ENCODE measurements around the gene POLR3H.

The POLR3H gene

DNA sequence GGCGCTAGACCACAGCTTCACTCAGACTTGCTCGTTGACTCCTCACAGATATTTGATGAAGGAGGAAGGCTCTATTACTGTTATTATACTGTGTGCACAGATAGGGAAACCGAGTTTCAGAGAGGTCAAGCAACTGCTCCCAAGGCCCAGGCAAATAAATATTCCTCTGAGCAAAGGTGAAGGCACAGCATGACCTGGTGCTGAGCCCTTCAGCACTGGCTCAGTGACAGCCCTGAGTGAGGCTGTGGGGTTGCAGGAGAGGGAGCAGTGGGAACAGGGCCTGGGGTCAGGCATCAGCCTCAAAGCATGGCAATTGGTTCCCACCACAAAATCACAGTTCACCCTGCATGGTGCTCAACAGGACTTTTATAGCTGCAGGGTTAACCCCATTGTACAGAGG is 7.1 kb downstream of the POLR3H start:
- no peaks in the 10 kb centered on the region for H3K36me3 ChIP-seq (ENCODE audit: insufficient read depth, low read length)
- no peaks in the 10 kb centered on the region for H3K9me3 ChIP-seq (ENCODE audit: control insufficient read depth, insufficient read depth, low read length)
- H3K9ac ChIP-seq (ENCODE audit: low read depth, low read length): no peak overlapping the region
- H3K4me1 ChIP-seq (ENCODE audit: insufficient read depth, low read length): peaks cover 4% of the 10 kb centered on the region; the same call in 1 of the 2 replicates

DNA sequence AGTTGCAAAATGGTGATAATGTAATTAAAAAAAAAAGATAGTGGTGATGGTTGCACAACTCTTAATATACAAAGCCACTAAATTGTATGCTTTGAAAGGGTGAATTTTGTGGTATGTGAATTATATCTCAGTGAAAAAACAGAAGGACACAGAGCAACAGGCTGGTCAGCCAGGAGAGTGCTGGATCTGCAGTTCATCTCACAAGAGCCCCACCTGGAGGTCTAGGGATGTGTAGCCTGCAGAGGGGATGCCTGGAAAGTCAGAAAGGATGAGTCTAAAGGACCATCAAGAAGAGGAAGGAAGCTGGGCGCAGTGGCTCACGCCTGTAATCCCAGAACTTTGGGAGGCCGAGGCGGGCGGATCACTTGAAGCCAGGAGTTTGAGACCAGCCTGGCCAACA is 9.0 kb downstream of the POLR3H start:
- no peaks in the 10 kb centered on the region for H3K9me3 ChIP-seq (ENCODE audit: control insufficient read depth, insufficient read depth, low read length)
- no peak overlapping the region for H3K9ac ChIP-seq (ENCODE audit: low read depth, low read length)
- peaks cover 3% of the 10 kb centered on the region; the same call in 1 of the 2 replicates for H3K36me3 ChIP-seq (ENCODE audit: insufficient read depth, low read length)
- H3K4me1 ChIP-seq (ENCODE audit: insufficient read depth, low read length): peaks cover 4% of the 10 kb centered on the region; the same call in 1 of the 2 replicates

DNA sequence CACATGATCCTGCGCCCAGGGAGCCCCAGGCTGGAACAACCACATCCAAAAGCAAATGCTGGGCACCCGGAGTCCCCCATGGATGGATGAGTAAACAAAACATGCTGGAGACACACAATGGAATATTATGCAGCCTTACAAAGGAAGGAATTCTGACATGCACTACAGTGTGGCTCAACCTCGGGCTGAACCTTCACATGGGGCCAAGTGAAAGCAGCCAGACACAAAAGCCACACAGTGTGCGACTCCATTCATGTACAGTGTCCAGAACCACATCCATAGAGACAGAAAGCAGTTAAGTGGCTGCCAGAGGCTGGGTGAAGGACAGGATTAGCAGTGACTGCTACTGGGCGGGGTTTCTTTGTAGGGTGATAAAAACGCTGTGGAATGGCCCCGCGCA is 10.1 kb downstream of the POLR3H start:
- Histone ChIP-seq H3K9me3 (ENCODE audit: control insufficient read depth, insufficient read depth, low read length) (no peaks in the 10 kb centered on the region), H3K36me3 (ENCODE audit: insufficient read depth, low read length) (peaks cover 3% of the 10 kb centered on the region; the same call in 1 of the 2 replicates), H3K9ac (ENCODE audit: low read depth, low read length) (no peak overlapping the region), H3K4me1 (ENCODE audit: insufficient read depth, low read length) (peaks cover 4% of the 10 kb centered on the region; the same call in 1 of the 2 replicates)

DNA sequence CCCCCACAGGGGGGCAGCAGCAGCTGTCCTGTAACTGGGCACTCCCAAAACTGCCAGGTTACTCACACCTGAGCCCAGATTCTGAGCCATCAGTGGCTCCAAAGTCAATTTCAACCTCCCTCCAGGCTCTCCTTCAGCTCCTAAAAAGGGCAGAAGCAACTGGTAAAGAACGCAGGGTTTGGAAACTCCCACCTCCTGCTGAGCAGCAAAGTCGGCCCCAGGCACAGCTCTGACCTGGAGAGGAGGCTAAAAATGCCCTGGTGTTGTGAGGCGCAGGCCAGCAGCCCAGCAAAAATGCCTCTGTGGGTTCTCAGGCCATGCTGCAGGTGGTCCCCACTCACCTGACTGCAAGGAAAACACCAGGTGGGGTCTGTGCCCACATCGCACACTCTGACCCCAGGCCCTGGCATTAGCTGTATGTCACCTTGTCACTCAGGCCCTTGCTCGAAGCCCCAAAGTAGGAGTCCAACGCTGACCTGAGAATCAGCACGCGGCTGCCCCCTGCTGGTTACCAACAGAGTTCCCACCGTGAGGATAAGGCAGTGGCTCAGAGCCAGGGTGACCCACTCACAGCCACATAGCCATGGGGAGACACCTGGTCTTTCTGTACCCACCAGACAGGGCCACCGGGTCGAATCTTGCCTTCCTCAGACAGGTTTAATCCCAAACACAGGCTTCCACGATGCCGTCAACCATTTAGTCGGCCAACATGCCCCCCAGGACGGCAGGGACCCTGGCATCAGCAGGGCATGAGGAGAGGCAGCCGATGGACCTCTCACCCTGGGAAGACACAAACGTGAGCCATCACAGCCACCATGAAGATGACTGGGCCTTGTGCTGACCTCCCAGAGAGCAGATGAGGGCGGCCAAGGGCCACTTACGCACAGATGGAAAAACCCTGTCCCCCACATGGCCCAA is 11.1 kb downstream of the POLR3H start:
- Histone ChIP-seq H3K9ac (ENCODE audit: low read depth, low read length) (no peak overlapping the region), H3K9me3 (ENCODE audit: control insufficient read depth, insufficient read depth, low read length) (no peaks in the 10 kb centered on the region), H3K4me1 (ENCODE audit: insufficient read depth, low read length) (peaks cover 4% of the 10 kb centered on the region; the same call in 1 of the 2 replicates), H3K36me3 (ENCODE audit: insufficient read depth, low read length) (peaks cover 5% of the 10 kb centered on the region)

- Histone ChIP-seq H3K4me1 (ENCODE audit: insufficient read depth, low read length) (peaks cover 4% of the 10 kb centered on the region; the same call in 1 of the 2 replicates), H3K36me3 (ENCODE audit: insufficient read depth, low read length) (peaks cover 10% of the 10 kb centered on the region), H3K9me3 (ENCODE audit: control insufficient read depth, insufficient read depth, low read length) (no peaks in the 10 kb centered on the region), H3K9ac (ENCODE audit: low read depth, low read length) (no peak overlapping the region)
Observed at GRCh38 chr22:41531715-41532477, 12.4 kb downstream of the POLR3H start.

DNA sequence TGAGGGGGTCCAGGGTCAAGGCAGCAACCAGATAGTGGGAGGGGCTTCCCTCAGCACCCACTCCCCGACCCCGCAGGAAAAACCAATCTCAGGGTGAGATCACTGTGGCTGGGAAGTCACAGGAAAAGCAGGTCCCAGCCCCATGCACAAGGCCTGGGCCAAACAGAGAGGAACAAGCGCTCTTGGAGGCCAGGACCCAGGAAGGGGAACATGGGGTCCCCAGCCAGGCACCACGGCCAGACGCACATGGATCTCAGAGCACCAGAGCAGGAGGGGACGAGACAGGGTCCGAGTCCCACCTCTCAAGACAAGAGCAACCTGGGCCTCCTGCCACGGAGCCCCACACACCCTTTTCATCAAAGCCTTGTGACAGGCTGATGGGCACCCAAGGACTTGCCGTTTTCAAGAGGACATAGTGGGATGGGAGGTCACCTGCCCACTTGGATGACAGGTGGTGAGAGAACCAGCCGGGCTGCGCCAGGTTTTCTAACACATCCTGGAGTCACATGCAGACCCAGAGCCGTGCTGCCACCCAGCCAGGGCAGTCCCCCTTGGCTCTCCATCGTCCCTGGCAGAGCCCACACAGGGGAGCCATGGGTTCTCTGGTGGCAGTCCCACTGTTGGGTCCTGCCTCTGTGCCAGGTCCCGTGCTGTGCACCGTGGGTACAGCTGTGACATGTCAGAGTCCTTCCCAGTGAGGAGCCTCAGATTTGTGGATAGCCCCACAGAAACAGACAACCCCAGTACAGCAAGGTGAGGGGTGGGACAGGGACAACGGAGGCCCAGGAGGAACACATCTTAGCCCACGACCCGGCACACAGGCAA is 13.2 kb downstream of the POLR3H start:
- Histone ChIP-seq H3K9me3 (ENCODE audit: control insufficient read depth, insufficient read depth, low read length) (no peaks in the 10 kb centered on the region), H3K36me3 (ENCODE audit: insufficient read depth, low read length) (peaks cover 14% of the 10 kb centered on the region), H3K9ac (ENCODE audit: low read depth, low read length) (no peak overlapping the region), H3K4me1 (ENCODE audit: insufficient read depth, low read length) (peaks cover 4% of the 10 kb centered on the region; the same call in 1 of the 2 replicates)

DNA sequence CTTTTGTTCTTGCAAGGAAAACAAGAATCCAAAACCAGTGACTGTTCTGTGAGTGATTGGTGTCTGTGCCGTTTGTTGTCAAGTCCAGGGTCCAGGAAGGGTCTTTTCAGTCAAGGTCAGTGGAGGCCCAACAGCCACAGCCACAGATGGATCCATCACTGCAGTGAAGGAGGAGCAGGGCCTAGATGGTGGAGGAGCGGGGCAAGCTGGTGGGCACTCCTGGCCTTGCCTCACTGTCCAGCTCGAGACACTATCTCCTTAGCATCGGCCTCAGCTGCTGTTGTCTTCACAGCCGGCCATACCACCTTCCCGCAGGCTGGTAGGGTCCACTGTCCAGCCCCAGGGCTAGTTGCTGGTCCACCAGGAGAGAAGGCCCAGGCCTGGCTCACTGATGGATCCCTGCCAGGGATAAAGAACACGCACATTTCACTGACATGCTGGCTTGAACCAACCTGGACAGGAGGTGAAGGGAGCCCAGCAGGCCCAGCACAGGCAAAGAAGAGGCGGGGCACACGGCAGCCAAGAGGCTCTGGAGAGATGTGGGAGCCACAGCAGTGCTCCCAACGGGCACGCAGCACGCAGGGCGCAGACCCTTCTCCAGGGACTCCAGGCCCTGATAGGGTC is 15.2 kb downstream of the POLR3H start:
- Histone ChIP-seq H3K36me3 (ENCODE audit: insufficient read depth, low read length) (peaks cover 17% of the 10 kb centered on the region), H3K9me3 (ENCODE audit: control insufficient read depth, insufficient read depth, low read length) (no peaks in the 10 kb centered on the region), H3K9ac (ENCODE audit: low read depth, low read length) (no peak overlapping the region), H3K4me1 (ENCODE audit: insufficient read depth, low read length) (peaks cover 4% of the 10 kb centered on the region; the same call in 1 of the 2 replicates)

- no peaks in the 10 kb centered on the region for H3K9me3 ChIP-seq (ENCODE audit: control insufficient read depth, insufficient read depth, low read length)
- H3K36me3 ChIP-seq (ENCODE audit: insufficient read depth, low read length): peaks cover 17% of the 10 kb centered on the region
- H3K9ac ChIP-seq (ENCODE audit: low read depth, low read length): no peak overlapping the region
- H3K4me1 ChIP-seq (ENCODE audit: insufficient read depth, low read length): peaks cover 4% of the 10 kb centered on the region; the same call in 1 of the 2 replicates
Observed at GRCh38 chr22:41528132-41528766, 16.0 kb downstream of the POLR3H start.

DNA sequence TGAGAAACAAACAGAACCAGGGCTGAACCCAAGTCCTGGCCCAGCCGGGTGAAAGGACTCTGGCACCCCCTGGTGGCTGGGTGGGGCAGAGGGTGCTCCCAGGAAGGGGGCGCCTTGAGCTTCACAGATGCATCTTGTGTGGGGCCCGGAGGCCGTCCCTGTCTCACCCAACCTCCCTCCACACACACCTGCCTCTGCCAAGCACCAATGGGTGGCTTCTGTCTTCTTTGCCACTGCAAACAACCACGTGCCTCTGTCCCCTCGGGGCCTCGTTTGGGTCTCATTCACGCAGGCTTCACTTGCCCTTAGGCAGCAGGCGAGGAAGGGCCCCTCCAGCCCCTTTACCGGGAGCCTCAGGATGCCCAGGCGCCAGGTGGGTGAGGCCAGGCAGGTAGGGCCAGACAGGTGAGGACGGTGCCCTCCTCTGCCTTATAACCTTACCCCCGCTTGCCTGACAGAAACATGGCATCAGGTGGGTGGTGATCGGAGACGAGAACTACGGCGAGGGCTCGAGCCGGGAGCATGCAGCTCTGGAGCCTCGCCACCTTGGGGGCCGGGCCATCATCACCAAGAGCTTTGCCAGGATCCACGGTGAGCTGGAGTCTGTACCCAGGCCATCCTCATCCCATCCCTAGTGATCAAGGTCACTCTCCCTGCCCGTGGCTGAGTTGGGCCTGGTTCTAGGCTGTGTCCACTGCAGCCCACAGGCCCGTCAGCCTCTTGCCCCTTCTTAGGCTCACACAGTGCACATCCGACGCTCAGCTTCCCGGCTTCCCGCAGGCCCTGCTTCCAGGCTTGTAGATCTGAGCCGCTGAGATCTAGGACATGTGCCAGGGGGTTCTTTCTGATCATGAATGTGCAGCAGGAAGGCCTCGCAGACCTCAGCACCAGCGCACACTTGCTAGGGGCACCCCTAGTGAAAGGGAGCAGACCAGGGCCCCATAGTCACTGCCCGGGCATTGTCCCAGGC is 17.2 kb downstream of the POLR3H start:
- no peaks in the 10 kb centered on the region for H3K4me1 ChIP-seq (ENCODE audit: insufficient read depth, low read length)
- no peak overlapping the region for H3K9ac ChIP-seq (ENCODE audit: low read depth, low read length)
- H3K36me3 ChIP-seq (ENCODE audit: insufficient read depth, low read length): peaks cover 20% of the 10 kb centered on the region
- no peaks in the 10 kb centered on the region for H3K9me3 ChIP-seq (ENCODE audit: control insufficient read depth, insufficient read depth, low read length)

GRCh38 chr22:41526226-41526829 is 17.9 kb downstream of the POLR3H start:
- Histone ChIP-seq H3K9ac (ENCODE audit: low read depth, low read length) (no peak overlapping the region), H3K9me3 (ENCODE audit: control insufficient read depth, insufficient read depth, low read length) (no peaks in the 10 kb centered on the region), H3K4me1 (ENCODE audit: insufficient read depth, low read length) (no peaks in the 10 kb centered on the region), H3K36me3 (ENCODE audit: insufficient read depth, low read length) (peaks cover 20% of the 10 kb centered on the region)

DNA sequence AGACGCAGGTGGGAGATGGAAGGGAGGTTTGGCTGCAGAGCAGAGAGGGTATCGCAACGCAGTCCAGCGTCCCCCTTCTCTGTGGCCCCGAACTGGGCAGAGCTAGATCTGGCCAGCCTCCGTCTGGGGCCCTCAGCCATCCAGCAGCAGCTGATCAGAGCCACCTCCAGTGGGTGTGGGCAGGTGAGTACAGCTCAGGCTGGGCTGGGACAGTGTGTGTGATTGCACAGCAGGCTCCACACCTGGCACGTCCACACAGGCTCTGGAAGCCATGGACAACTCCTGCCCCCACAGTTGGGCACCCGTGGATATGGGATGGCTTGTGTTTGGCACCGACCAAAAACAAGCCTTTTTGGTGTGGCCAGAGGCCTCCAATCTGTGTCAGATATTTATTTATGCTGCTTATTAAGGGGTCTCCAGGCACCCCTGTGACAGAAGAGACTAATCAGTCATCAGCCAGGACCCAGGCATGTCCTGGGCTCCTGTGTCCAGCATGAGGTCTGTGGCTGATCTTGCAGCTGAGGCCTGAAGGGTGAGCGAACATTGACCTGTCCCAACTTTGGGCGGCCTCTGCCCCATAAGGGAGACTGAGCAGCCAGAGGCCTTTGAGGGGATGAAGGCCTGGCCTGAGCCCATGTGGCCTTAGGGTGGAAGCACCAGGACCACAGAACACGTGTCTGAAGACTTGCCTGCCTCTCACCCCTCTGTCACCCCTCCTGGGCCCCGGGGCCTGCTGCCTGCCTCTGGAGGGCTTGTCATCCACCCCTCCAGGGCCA is 18.6 kb downstream of the POLR3H start:
- H3K36me3 ChIP-seq (ENCODE audit: insufficient read depth, low read length): peaks cover 17% of the 10 kb centered on the region
- H3K9ac ChIP-seq (ENCODE audit: low read depth, low read length): no peak overlapping the region
- no peaks in the 10 kb centered on the region for H3K9me3 ChIP-seq (ENCODE audit: control insufficient read depth, insufficient read depth, low read length)
- H3K4me1 ChIP-seq (ENCODE audit: insufficient read depth, low read length): no peaks in the 10 kb centered on the region

All from ES-I3 (cell line).